GM12878 (cell line): Measurements from ENCODE around the gene ST3GAL5. TPM values are rescaled to one million over a fixed set of nuclear protein-coding genes. Genes with fewer than 3 reads are reported as not detected.

ENCODE experiments used
- ATAC-seq: fragments of 200-7000 bp; cut with Tn5 transposase; 3 replicates; pipeline ENCODE4 v1.9.1; 2020; ENCODE audit warnings: mild to moderate bottlenecking, moderate library complexity
- BruUV-seq: library from RNA; stranded (reverse); fragments of 400-500 nt; replicated peaks from 2 replicates; lab custom pipeline; 2021; lab: Mats Ljungman, UMichigan
- CTCF ChIA-PET: fragments of 300-600 bp; sonication (Branson Sonifier 250); formaldehyde crosslinking; extraction: SDS; loops from one replicate; lab custom pipeline; 2021; ENCODE audit warnings: inconsistent platforms; lab: Yijun Ruan, JAX
- POLR2A ChIA-PET: fragments of 350-600 bp; formaldehyde crosslinking; extraction: SDS; loops from one replicate; lab custom pipeline; 2021; ENCODE audit warnings: inconsistent platforms; lab: Charles Lee
- RAD21 ChIA-PET: fragments of 300-600 bp; sonication (Branson Sonifier 250); formaldehyde crosslinking; loops from one replicate; lab custom pipeline; 2023; ENCODE audit warnings: antibody characterized with exemption; ENCODE audit not compliant: unreplicated experiment; lab: Charles Lee
- SMC1A ChIA-PET: fragments of 300-600 bp; sonication (Branson Sonifier 250); formaldehyde crosslinking; loops from one replicate; lab custom pipeline; 2023; ENCODE audit not compliant: unreplicated experiment, uncharacterized antibody; lab: Charles Lee
- DNase-seq: peaks from one replicate; pipeline ENCODE4 v3.0.0-alpha.2; 2011; ENCODE audit warnings: low read depth, low spot score
- FAIRE-seq: peaks from 3 replicates; lab custom pipeline; 2011; peaks lifted over from hg19 to GRCh38; lab: Jason Lieb, UNC
- H2AFZ ChIP-seq: 2 replicates; pipeline ENCODE4 v1.6.0; 2011; ENCODE audit warnings: low read depth, low read length, control low read depth; ENCODE audit not compliant: control insufficient read depth
- H3K27ac ChIP-seq: 2 replicates; pipeline ENCODE4 v1.5.1; 2011; ENCODE audit warnings: control low read depth; ENCODE audit not compliant: control insufficient read depth, insufficient read depth
- H3K27me3 ChIP-seq, 2 experiments: replicated peaks in 1 of 2; 2 replicates each; pipeline versions ENCODE4 v1.6.0 to v1.6.1; 2011; ENCODE audit warnings: low read length in 1 of 2; ENCODE audit not compliant: control insufficient read depth in 2 of 2, insufficient read depth in 2 of 2
- H3K36me3 ChIP-seq, 2 experiments: 2 replicates each; pipeline ENCODE4 v1.5.1; 2011; ENCODE audit warnings: low read length in 1 of 2; ENCODE audit not compliant: control insufficient read depth in 2 of 2, insufficient read depth in 2 of 2
- H3K4me1 ChIP-seq: 2 replicates; pipeline ENCODE4 v1.6.1; 2011; ENCODE audit warnings: mild to moderate bottlenecking, low read length, moderate library complexity, mixed read lengths; ENCODE audit not compliant: control insufficient read depth, insufficient read depth
- H3K4me2 ChIP-seq: 2 replicates; pipeline ENCODE4 v1.6.0; 2011; ENCODE audit warnings: control low read depth; ENCODE audit not compliant: control insufficient read depth, insufficient read depth
- H3K4me3 ChIP-seq: fragments of 200-600 bp; sonication (generic); 2 replicates; pipeline ENCODE4 v1.5.1; 2016
- H3K79me2 ChIP-seq: 2 replicates; pipeline ENCODE4 v1.6.0; 2011; ENCODE audit warnings: low read length; ENCODE audit not compliant: control insufficient read depth, insufficient read depth
- H3K9ac ChIP-seq: 2 replicates; pipeline ENCODE4 v1.8.0; 2011; ENCODE audit warnings: low read length, control low read depth, mixed read lengths; ENCODE audit not compliant: control insufficient read depth, insufficient read depth
- H3K9me3 ChIP-seq: replicated peaks from 3 replicates; pipeline ENCODE4 v1.5.1; 2011; ENCODE audit warnings: mild to moderate bottlenecking, low read length; ENCODE audit not compliant: control insufficient read depth, insufficient read depth
- H4K20me1 ChIP-seq: 2 replicates; pipeline ENCODE4 v1.6.0; 2011; ENCODE audit not compliant: control insufficient read depth, insufficient read depth
- CHD1 ChIP-seq: IDR thresholded peaks from 2 replicates; pipeline ENCODE4 v1.6.1; 2012; ENCODE audit warnings: low read depth, low read length, improper control_type of control experiment
- CREB1 ChIP-seq: IDR thresholded peaks from 2 replicates; pipeline ENCODE4 v1.6.1; 2012; ENCODE audit warnings: low read depth, mild to moderate bottlenecking, inconsistent platforms
- E2F8 ChIP-seq: fragments of 450-650 bp; IDR thresholded peaks from 2 replicates; pipeline ENCODE4 v1.6.1; 2018; ENCODE audit warnings: mild to moderate bottlenecking, low read depth, moderate library complexity; ENCODE audit not compliant: partially characterized antibody
- ELK1 ChIP-seq: IDR thresholded peaks from 2 replicates; pipeline ENCODE4 v1.6.1; 2012; ENCODE audit warnings: low read depth, low read length, improper control_type of control experiment
- FOXK2 ChIP-seq: fragments of 450-650 bp; IDR thresholded peaks from 2 replicates; pipeline ENCODE4 v1.6.1; 2017; ENCODE audit warnings: mild to moderate bottlenecking, moderate library complexity
- IRF3 ChIP-seq: fragments of 450-650 bp; IDR thresholded peaks from 2 replicates; pipeline ENCODE4 v1.6.1; 2014; ENCODE audit warnings: mild to moderate bottlenecking
- JUNB ChIP-seq: IDR thresholded peaks from 2 replicates; pipeline ENCODE4 v1.6.1; 2016; ENCODE audit warnings: antibody characterized with exemption, mild to moderate bottlenecking
- MAX ChIP-seq: IDR thresholded peaks from 2 replicates; pipeline ENCODE4 v1.6.1; 2012; ENCODE audit warnings: low read depth, low read length, improper control_type of control experiment
- MYB ChIP-seq: fragments of 150-350 bp; IDR thresholded peaks from 2 replicates; pipeline ENCODE4 v1.6.1; 2014; ENCODE audit warnings: mild to moderate bottlenecking, low read depth, low read length, borderline replicate concordance
- MYC ChIP-seq: IDR thresholded peaks from 2 replicates; pipeline ENCODE4 v1.6.1; 2011; ENCODE audit warnings: mild to moderate bottlenecking, low read length, moderate library complexity, inconsistent platforms; ENCODE audit not compliant: insufficient read depth, insufficient replicate concordance, insufficient read length, severe bottlenecking
- NFIC ChIP-seq: IDR thresholded peaks from 2 replicates; pipeline ENCODE4 v1.6.1; 2012; ENCODE audit warnings: low read depth, mild to moderate bottlenecking, inconsistent platforms, low read length, moderate library complexity
- RAD21 ChIP-seq: IDR thresholded peaks from 2 replicates; pipeline ENCODE4 v1.6.1; 2011; ENCODE audit warnings: mild to moderate bottlenecking, low read depth, low read length, moderate library complexity; ENCODE audit not compliant: insufficient read depth
- RUNX3 ChIP-seq: IDR thresholded peaks from 2 replicates; pipeline ENCODE4 v1.6.1; 2012; ENCODE audit warnings: low read length, inconsistent platforms
- TCF7 ChIP-seq: IDR thresholded peaks from 2 replicates; pipeline ENCODE4 v1.6.1; 2014; ENCODE audit warnings: antibody characterized with exemption, borderline replicate concordance
- WRNIP1 ChIP-seq: IDR thresholded peaks from 2 replicates; pipeline ENCODE4 v1.6.1; 2011; ENCODE audit warnings: low read depth, low read length, improper control_type of control experiment, borderline replicate concordance
- ZBED1 ChIP-seq: IDR thresholded peaks from 2 replicates; pipeline ENCODE4 v1.6.1; 2016; ENCODE audit warnings: borderline replicate concordance
- ZNF384 ChIP-seq: IDR thresholded peaks from 2 replicates; pipeline ENCODE4 v1.6.1; 2012; ENCODE audit warnings: low read depth, mild to moderate bottlenecking, low read length, improper control_type of control experiment, borderline replicate concordance
- ZNF622 ChIP-seq: fragments of 450-650 bp; IDR thresholded peaks from 2 replicates; pipeline ENCODE4 v1.6.1; 2017; ENCODE audit warnings: mild to moderate bottlenecking, inconsistent platforms
- WGBS: methylation state at CpG from one replicate; pipeline ENCODE4 v1.1.6; 2016; ENCODE audit warnings: low lambda C conversion rate; ENCODE audit not compliant: insufficient replicate concordance, insufficient coverage; ENCODE audit errors: missing lambda C conversion rate; 5-methylcytosine and 5-hydroxymethylcytosine counted together
- in situ Hi-C: fragments of 300-500 bp; cut with MboI; formaldehyde crosslinking; loops from 9 replicates; pipeline ENCODE4 v1.14.3; 2018; ENCODE audit warnings: mixed read lengths
- intact Hi-C: fragments of 100-400 bp; cut with micrococcal nuclease; formaldehyde crosslinking; loops from one replicate; pipeline ENCODE4 v1.14.2; 2022; ENCODE audit not compliant: unreplicated experiment
- polyA plus RNA-seq, 11 experiments: library from polyadenylated mRNA; depleted of rRNA in 4 of 11; unstranded in 6 of 11; stranded (reverse) in 5 of 11; fragments of >200 nt; fragmentation: Nextera tagmentation in 4 of 11; fragmentation: Illumina TruSeq in 1 of 11; extraction: Ambion mirVana in 4 of 11; extraction: Trizol in 1 of 11; gene quantifications; 1 replicate in 1 of 11; 2 replicates in 10 of 11; pipeline versions ENCODE4 v1.2.1 to v1.2.3, GENCODE V29; 2011 to 2016; ENCODE audit warnings: inconsistent platforms in 2 of 11, missing spikeins in 2 of 11, low read depth in 1 of 11
- total RNA-seq, 4 experiments: library from RNA; depleted of rRNA in 3 of 4; stranded (reverse); fragments of >200 nt in 3 of 4; fragmentation: Illumina TruSeq in 1 of 4; extraction: Trizol in 1 of 4; gene quantifications; 2 replicates each; pipeline versions ENCODE4 v1.2.1 to v1.2.3, GENCODE V29; 2013 to 2021

ST3GAL5 gene
- total and polyA plus RNA-seq, 10 of the 15 experiments (the other 5 are each of a cell fraction or from before 2014, with no cell fraction given): 5.2 to 60.9 (median 10.2) TPM

- peak overlapping the region; percentile 10; the same call in 1 of the 2 replicates for H3K4me3 ChIP-seq
- peak overlapping the region; percentile 84 for H3K27ac ChIP-seq
- ATAC-seq (peak; percentile 77), FAIRE-seq (peak; percentile 31), DNase-seq (peak; percentile 65)
- H3K9me3 ChIP-seq: peaks cover 8% of the 10 kb centered on the region
- ChIA-PET SMC1A (interaction anchor here (0.7 to 9.4 kb wide), 13 partner anchors 10 to 226 kb away, joined by 3 to 115 read pairs (median 8); partner anchors contain the start of gene ST3GAL5), CTCF (interaction anchor here (1.0 to 5.3 kb wide), 11 partner anchors 8 to 226 kb away, joined by 3 to 58 read pairs (median 10); partner anchors contain the start of gene ST3GAL5), POLR2A (interaction anchor here (0.7 to 1.8 kb wide), 7 partner anchors 10 to 227 kb away, joined by 3 to 13 read pairs (median 4); partner anchors contain the start of gene ST3GAL5), RAD21 (interaction anchor here (0.6 to 10.3 kb wide), 15 partner anchors 8 to 225 kb away, joined by 3 to 99 read pairs (median 5); partner anchors contain the start of gene ST3GAL5)
- peak overlapping the region; percentile 26 for H2AFZ ChIP-seq
- in situ Hi-C loops (no loop called here), intact Hi-C loops (loop anchor here (1.0 to 2.0 kb wide), 4 partner anchors 23 to 183 kb away; partner anchors contain the start of gene ST3GAL5)
- no TSS peak for BruUV-seq
- no peaks in the 10 kb centered on the region for H4K20me1 ChIP-seq
- no peaks in the 10 kb centered on the region for H3K27me3 ChIP-seq
- WGBS: under 1% methylated on average over 10 of the region's 10 CpGs
- H3K36me3 ChIP-seq: peaks cover 0 to 6% of the 10 kb centered on the region in 2 experiments; a peak in 2 of 4 replicates
- peak overlapping the region; percentile 83 for H3K4me2 ChIP-seq
- peaks cover 49% of the 10 kb centered on the region for H3K4me1 ChIP-seq
- H3K79me2 ChIP-seq: no peaks in the 10 kb centered on the region
- peak overlapping the region; percentile 54 for H3K9ac ChIP-seq
- TF ChIP-seq ZNF384 (peak; percentile 57; the same call in 1 of the 2 replicates), ZBED1 (0 out of 2 replicates have a peak, but pooled peaks have one; percentile 32), MYB (no peak), IRF3 (no peak), E2F8 (no peak), MAX (no peak), CREB1 (0 out of 2 replicates have a peak, but pooled peaks have one; percentile 7), CHD1 (no peak), MYC (no peak), TCF7 (peak; percentile 36; the same call in 1 of the 2 replicates), ELK1 (no peak), NFIC (peak; percentile 87), FOXK2 (no peak), WRNIP1 (no peak), ZNF622 (no peak), JUNB (peak; percentile 86), RUNX3 (no peak), RAD21 (no peak)
Measured at GRCh38 chr2:85853499-85854165, 35.2 kb downstream of the ST3GAL5 start.
